GM12891 (cell line): ENCODE results near the gene IGF2BP1.
A peak's percentile ranks its signal among the peaks of the same experiment; 100 is the strongest.
"Not testable (repeated sequence)": the region's sequence is repeated elsewhere in the genome, so short reads cannot be mapped to it uniquely, and the experiment has no call there.

ENCODE experiments used
- DNase-seq: peaks from one replicate; pipeline ENCODE4 v3.0.0; 2011; ENCODE audit warnings: low spot score; ENCODE audit not compliant: insufficient read length
- FAIRE-seq: peaks from 2 replicates; lab custom pipeline; 2011; peaks lifted over from hg19 to GRCh38; lab: Jason Lieb, UNC
- PAX5 ChIP-seq: IDR thresholded peaks from 2 replicates; pipeline ENCODE4 v1.6.1; 2011; ENCODE audit warnings: low read length, moderate library complexity, mild to moderate bottlenecking; ENCODE audit not compliant: insufficient read depth, severe bottlenecking
- POLR2A ChIP-seq: IDR thresholded peaks from 2 replicates; pipeline ENCODE4 v1.6.1; 2011; ENCODE audit warnings: low read depth, low read length, control low read depth
- POLR2AphosphoS5 ChIP-seq: IDR thresholded peaks from 2 replicates; pipeline ENCODE4 v1.6.1; 2011; ENCODE audit warnings: low read depth, low read length, control low read depth
- POU2F2 ChIP-seq: IDR thresholded peaks from 2 replicates; pipeline ENCODE4 v1.6.1; 2011; ENCODE audit warnings: low read depth, mild to moderate bottlenecking, control low read depth, low read length, moderate library complexity
- SPI1 ChIP-seq: IDR thresholded peaks from 2 replicates; pipeline ENCODE4 v1.6.1; 2011; ENCODE audit warnings: low read depth, low read length, control low read depth
- TAF1 ChIP-seq: IDR thresholded peaks from 2 replicates; pipeline ENCODE4 v1.6.1; 2011; ENCODE audit warnings: low read depth, low read length, control low read depth

Gene IGF2BP1

DNA sequence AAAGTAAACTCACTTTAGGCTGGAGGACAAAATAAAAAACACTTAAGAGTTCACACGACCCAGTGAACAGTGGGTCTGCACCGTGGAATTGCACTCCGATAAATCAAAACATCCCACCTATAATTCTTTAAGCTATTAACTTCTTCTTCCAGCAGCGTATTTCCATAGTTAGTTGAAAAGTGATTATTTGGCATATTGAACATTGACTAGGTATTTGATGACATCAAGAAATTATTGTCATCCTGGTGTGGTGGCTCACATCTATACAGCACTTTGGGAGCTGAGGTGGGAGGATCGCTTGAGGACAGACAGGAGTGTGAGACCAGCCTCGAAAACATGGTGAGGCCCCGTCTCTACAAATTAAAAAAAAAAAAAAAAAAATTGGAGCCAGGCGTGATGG lies 23.4 kb downstream of the IGF2BP1 start:
- FAIRE-seq (no peak), DNase-seq (no peak)
- TF ChIP-seq POLR2AphosphoS5 = no peak
- no peak for TF ChIP-seq TAF1
- TF ChIP-seq PAX5 = no peak
- TF ChIP-seq POU2F2 = no peak
- TF ChIP-seq SPI1 = no peak
- TF ChIP-seq POLR2A = no peak

DNA sequence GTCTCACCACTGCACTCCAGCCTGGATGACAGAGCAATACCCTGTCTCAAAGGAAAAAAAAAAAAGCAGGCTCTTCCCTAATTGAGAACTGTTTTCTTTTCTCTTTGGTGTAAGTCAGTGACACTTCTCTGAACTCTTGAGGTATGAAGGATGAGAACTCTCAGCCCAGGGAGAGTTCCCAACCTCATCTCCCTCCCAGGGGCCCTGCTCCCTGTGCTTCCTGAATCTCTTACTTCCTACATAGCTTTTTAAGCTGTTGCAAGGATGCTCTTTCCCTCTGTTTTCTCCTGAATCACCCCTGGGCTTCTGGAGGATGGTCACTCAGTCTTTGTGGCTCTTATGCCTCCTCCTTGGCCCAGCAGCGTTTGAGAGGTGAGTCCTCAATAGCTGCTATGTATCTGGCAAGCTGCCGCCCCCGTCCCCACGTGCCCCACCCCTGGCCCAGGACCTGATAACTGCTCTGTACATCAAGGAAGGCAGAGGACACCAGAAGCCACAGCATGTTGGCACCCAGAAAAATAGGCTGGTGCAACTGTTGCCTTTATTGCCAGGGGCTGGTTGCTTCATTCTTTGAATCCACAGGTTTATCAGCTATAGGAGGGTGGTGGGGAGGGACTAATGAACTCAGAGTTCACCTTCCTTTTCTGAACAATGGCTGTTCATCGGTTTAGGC lies 24.0 kb downstream of the IGF2BP1 start:
- TF ChIP-seq TAF1 = no peak
- TF ChIP-seq POLR2AphosphoS5 = no peak
- TF ChIP-seq PAX5 = no peak
- no peak for TF ChIP-seq SPI1
- TF ChIP-seq POU2F2 = no peak
- no peak for DNase-seq
- no peak for FAIRE-seq

DNA sequence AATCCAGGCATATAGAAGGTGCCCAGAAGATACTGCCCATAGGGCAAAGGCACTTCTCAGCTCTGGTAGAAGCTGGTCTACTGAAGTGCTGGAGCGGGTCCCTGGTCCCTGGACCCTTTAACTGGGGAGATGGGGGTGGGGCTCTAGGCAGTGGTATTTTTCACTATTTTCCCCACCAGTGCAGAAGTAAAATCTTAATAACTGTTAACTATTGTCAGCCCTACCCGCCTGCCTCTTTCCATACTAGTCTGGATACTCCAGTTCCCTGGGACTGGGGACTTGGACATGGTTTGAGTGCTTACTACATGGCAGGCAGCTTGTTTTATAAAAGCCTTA lies 24.6 kb downstream of the IGF2BP1 start:
- TF ChIP-seq SPI1 (no peak), POLR2AphosphoS5 (no peak), POLR2A (no peak), POU2F2 (no peak), PAX5 (no peak), TAF1 (no peak)
- DNase-seq (no peak), FAIRE-seq (no peak)

DNA sequence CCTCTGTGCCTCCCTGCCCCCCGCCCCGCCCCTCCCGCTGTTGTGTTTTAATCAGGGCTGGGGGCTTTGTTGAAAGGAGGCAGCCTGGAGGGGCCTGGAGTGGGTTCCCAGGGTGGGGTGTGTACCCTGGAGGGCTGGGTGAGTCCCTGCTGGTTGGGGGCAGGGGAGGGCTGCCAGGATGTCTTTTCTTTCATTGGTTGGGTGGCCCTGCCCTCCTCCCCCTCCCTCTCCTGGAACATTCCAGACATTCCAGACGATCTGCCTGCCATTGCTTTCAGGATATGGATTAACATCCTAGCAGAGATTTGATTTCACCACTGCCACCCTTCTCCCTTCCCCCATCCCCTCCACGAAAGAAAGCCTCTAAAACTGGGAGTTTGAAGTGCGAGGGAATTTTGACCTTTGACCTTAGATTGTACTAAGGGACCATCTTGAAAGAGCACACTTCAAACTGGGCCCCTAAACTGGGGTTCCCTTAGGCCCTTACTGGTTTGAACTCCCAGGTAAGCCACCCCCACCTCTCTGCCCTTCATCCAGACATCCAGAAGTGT lies 25.3 kb downstream of the IGF2BP1 start:
- no peak for TF ChIP-seq SPI1
- no peak for TF ChIP-seq PAX5
- no peak for TF ChIP-seq POU2F2
- TF ChIP-seq TAF1 = no peak
- TF ChIP-seq POLR2A = no peak
- TF ChIP-seq POLR2AphosphoS5 = no peak
- no peak for DNase-seq
- no peak for FAIRE-seq

DNA sequence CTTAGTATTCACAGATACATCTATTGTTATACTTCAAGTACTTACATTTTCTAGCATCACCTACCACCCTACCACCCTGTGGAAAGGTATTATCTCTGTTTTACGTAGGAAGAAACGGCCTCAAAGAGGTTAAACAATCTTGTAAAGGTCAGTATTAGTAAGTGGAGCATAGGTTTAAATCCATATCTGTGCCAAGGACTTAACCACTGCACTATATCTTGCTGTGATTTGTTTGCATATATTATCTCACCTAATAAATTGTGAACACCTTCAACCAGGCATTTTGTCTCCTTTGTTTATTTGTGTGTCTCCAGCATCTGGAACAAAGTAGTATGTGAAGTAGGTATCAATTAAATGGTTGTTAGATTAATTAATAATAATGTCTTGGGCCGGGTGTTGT lies 27.3 kb downstream of the IGF2BP1 start:
- FAIRE-seq (no peak), DNase-seq (no peak)
- TF ChIP-seq POLR2A (no peak), POU2F2 (no peak), POLR2AphosphoS5 (no peak), PAX5 (no peak), SPI1 (no peak), TAF1 (no peak)

DNA sequence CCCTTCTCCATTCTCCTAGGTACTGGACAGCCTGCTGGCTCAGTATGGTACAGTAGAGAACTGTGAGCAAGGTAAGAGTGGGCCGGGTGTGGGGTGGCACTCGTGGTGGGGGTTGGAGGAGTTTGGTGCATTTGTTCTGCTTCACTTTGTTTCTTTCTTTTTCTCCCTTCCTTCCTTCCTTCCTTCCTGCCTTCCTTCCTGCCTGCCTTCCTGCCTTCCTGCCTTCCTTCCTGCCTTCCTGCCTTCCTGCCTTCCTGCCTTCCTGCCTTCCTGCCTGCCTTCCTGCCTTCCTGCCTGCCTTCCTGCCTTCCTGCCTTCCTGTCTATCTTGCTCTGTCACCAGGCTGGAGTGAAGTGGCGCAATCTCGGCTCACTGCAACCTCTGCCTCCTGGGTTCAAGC lies 29.3 kb downstream of the IGF2BP1 start:
- not testable (repeated sequence) for DNase-seq, FAIRE-seq

DNA sequence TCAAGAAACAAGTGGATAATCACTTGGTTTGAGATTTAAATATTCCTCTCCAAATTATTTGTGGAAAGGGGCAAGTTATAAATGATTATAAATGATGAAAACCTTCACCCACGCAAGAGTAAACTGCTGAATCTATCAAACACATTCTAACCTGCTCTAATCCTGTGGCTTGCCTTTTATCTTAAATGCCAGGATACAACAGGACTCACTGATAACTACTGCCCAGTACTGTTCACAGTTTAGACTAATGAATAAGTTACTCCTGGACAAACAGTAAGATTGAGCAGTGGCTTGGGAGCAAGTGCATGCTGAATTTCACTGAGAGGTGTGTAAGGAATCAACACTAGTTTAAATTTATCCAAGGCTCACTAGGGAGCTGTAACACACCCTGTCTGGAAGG lies 31.1 kb downstream of the IGF2BP1 start:
- TF ChIP-seq TAF1 (no peak), PAX5 (no peak), POLR2A (no peak), SPI1 (no peak), POLR2AphosphoS5 (no peak), POU2F2 (no peak)
- DNase-seq (no peak), FAIRE-seq (no peak)

DNA sequence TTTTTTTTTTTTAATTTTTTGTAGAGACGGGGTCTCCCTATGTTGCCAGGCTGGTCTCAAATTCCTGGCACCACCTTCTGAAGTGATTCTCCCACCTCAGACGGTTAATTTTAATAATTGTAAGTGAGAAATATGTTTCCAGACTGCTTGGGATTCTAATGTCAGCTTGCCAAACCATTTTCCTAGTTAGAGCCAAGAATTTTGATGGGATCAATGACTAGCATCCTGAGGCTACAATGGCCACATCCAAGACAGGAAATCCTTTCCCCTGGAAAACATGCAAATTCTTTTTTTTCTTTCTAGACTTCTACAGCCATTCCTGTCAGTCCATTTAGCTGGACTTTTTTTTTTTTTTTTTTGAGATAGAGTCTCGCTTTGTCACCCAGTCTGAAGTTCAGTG lies 32.6 kb downstream of the IGF2BP1 start:
- no peak for TF ChIP-seq SPI1
- TF ChIP-seq POLR2A = no peak
- no peak for TF ChIP-seq PAX5
- TF ChIP-seq TAF1 = no peak
- no peak for TF ChIP-seq POLR2AphosphoS5
- no peak for TF ChIP-seq POU2F2
- FAIRE-seq (no peak), DNase-seq (no peak)

DNA sequence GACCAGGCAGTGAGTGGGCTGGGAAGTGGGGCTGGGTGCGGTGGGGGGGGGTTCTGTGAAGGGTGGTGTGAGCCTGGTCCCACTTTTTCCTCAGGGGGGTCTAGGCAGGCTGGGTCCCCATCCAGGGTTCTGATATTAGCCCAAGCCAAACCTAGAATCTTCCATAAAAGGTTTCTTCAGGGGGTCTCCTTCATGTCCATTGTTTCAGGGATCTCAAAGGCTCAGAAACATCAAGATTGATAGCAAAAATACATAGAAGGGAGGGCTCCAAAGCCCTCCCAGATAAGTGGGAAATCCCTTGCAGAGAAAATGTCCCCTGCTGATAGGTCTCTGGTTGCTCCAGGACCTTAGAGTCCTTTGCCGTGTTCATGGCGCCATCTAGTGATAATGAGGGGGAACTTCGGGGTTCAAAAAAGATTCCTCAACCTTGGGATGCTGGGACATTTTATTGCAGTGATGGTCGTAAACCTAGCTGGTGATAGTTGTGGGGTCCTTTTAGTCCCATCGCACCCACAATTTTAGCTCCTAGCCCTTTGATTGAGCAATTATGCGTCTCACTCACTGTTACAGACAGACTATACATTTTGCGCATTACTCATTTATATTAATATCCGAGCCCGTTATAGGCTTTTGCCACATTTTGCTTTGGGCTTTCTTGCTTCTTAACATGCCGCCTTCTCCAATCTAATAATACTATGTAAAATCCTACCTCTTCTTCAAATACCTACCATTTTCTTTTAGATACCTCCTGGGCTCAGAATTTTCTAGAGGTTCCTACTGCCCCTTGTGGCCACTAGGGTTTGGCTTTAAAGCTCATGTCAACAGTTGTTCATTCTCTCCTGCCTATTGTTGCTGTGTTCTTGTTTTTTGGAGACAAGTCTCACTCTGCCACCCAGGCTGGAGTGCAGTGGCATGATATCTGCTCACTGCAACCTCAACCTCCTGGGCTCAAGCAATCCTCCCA lies 35.1 kb downstream of the IGF2BP1 start:
- TF ChIP-seq PAX5 (no peak), POLR2AphosphoS5 (no peak), SPI1 (no peak), TAF1 (no peak), POU2F2 (no peak), POLR2A (no peak)
- FAIRE-seq (peak; percentile 64), DNase-seq (peak; percentile 67)
